HG03521 (cell line): ENCODE measurements around the gene BTBD17.

ENCODE experiments used
- ATAC-seq: cut with Tn5 transposase; IDR thresholded peaks from one replicate; pipeline ENCODE4 v1.9.1; 2021; ENCODE audit warnings: mild to moderate bottlenecking, moderate library complexity; ENCODE audit not compliant: unreplicated experiment

The BTBD17 gene

GRCh38 chr17:74359916-74360315 is 1.8 kb downstream of the BTBD17 start:
- no peak for ATAC-seq

GRCh38 chr17:74358697-74359096 is 3.0 kb downstream of the BTBD17 start:
- no peak for ATAC-seq

GRCh38 chr17:74357466-74357809 is 4.2 kb downstream of the BTBD17 start:
- ATAC-seq, result no peak

DNA sequence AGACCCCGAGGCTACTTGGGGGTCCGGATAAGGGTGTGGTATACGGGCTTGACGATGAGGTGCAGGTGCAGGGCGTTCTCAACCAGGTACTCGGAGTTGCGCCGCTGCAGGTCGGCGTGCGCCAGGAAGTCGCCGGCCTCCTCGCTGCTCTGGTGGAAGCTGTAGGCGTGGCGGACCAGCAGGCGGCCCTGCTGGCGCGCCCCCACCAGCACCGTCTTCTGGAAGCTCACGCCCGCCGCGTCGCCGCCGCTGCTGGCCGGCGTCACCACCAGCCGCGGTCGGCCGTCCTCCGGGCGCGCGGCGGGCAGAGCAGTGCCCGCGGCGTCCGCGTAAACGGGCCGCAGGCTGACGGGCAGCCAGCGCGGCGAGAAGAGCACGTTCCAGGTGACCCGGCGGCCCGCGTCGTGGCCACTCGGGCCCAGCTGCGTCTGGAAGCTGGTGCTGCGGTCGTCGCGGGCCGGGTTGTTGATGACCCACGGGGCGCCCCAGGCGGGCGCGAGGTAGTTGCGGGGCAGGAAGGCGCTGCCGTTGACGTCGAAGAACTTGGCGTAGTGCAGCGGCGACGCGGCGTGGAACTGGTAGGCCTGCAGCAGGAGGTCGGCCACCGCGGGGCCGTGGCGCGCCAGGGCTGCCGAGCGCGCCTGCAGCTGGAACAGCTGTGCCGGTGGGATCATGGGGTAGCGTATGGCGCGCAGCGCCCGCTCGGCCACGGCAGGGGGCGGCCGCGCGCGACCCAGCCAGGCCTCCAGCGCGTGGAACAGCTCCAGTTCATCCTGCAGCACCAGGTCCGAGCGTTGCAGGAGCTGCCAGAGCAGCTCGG is 4.8 kb downstream of the BTBD17 start:
- ATAC-seq, result no peak

DNA sequence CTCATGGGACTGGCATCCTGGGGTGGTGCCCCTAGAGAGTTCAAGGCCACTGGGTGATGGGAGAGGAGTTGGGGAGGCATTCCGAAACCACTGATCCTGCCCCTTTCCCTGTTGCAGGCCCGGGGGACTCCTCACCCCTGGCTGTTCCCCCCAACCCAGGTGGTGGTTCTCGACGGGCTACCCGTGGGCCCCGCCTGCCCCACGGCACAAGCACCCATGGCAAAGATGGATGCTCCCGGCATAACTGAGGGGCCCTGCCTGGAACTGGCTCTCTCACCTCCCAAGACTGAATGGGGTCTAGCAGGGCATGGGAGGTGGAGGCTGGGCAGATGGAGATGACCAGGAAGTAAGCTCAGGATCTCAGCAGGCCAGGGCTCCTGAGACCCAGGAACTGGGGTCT is 6.6 kb downstream of the BTBD17 start:
- ATAC-seq, result no peak

GRCh38 chr17:74354561-74354960 is 7.1 kb downstream of the BTBD17 start:
- no peak for ATAC-seq

- peak; percentile 54 for ATAC-seq
Observed at GRCh38 chr17:74354123-74354522, 7.5 kb downstream of the BTBD17 start.

- no peak for ATAC-seq
Observed at GRCh38 chr17:74353446-74354060, 8.1 kb downstream of the BTBD17 start.

DNA sequence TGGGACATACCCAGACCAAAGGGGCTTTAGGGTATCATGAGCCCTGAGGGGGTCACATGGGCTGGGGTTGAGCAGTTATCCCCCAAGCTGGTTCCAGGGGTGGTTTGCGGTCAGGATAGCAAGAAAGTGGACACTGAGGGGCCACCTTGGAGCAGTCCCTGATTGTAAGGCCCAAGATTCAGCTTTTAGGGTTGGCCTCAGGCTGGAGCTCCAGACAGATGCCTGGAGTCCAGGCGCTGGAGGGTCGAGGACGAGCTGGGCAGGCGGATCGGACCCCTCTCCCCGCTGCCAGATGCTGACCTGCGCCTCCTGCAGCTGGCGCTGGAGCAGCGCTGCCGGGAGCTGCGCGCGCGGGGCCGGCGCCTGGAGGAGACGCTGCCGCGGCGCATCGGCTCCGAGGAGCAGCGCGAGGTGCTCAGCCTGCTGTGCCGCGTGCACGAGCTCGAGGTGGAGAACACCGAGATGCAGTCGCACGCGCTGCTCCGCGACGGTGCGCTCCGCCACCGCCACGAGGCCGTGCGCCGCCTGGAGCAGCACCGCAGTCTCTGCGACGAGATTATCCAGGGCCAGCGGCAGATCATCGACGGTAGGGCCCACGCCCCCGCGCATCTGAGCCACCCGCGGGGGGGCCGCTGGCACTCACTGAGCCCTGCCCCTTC is 10.0 kb downstream of the BTBD17 start:
- no peak for ATAC-seq

GRCh38 chr17:74350486-74350885 is 11.2 kb downstream of the BTBD17 start:
- no peak for ATAC-seq

GRCh38 chr17:74349120-74349519 is 12.5 kb downstream of the BTBD17 start:
- ATAC-seq, result no peak

- no peak for ATAC-seq
Observed at GRCh38 chr17:74347646-74348045, 14.0 kb downstream of the BTBD17 start.

- no peak for ATAC-seq
Observed at GRCh38 chr17:74345433-74346241, 16.0 kb downstream of the BTBD17 start.

DNA sequence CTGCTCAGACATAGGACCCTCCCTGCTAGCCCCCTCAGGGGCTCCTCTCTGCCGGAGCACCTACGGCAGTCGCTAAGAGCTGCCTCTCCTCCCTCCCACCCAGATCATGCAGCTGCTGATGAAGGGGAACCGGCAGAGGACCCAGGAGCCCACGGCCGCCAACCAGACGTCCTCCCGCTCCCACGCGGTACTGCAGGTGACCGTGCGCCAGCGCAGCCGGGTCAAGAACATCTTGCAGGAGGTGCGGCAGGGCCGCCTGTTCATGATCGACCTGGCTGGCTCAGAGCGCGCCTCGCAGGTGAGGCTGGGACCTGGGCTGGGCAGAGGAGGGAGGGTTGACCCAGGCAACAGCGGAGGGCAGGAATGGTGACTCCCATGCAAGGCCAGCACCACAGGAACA is 17.0 kb downstream of the BTBD17 start:
- no peak for ATAC-seq

DNA sequence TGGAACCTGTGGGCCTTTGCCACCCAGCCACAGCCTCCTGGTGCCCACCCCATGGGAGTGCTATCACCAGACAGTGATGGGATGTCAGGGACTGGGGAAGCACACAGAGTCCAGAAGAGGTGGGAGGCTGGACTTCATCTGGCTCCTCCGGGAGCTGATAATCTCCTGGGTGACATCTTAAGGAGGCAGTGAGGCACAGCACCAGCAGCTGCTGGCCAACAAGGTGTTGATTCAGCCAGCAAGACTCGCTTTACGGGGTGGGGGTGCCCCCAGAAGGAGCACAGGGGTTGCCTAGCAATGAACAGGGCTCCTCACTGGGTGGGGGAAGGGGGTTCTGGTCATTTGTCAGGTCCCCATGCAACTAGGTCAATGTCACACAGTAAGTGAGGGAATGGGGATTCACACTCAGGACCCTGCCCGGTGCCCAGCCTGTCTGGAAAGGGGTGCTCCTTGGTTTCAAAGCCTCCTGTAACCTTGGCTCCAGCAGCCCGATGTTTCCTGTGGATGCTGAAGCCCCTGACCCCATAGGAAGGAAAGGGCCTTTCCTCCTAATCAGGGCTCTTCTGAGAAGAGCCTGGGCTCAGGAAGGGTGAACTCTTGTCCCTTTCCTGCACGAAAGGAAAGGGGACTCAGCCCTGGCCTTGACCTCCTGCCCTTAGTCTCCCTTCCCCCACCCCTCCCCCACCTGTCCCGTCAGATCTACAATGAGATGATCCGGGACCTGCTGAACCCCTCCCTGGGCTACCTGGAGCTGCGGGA is 18.0 kb downstream of the BTBD17 start:
- ATAC-seq, result no peak

DNA sequence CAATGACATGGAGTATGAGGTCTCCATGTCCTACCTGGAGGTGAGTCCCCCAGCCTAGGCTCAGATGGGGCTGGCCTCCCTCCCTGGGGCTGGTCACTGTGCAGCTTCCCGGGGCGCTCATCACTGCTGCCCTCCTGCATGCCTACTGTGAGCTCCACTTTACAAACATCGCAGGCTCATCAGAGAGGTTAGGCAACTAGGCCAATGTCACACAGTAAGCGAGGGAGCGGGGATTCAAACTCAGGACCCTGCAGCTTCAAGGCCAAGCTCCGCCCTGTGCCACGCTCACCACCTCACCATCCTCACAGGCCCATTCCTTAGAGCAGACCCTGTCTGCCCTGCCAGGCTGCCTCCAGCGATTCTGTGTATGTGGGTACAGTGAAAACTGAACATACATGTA is 18.5 kb downstream of the BTBD17 start:
- no peak for ATAC-seq

- no peak for ATAC-seq
Observed at GRCh38 chr17:74342224-74342623, 19.4 kb downstream of the BTBD17 start.

DNA sequence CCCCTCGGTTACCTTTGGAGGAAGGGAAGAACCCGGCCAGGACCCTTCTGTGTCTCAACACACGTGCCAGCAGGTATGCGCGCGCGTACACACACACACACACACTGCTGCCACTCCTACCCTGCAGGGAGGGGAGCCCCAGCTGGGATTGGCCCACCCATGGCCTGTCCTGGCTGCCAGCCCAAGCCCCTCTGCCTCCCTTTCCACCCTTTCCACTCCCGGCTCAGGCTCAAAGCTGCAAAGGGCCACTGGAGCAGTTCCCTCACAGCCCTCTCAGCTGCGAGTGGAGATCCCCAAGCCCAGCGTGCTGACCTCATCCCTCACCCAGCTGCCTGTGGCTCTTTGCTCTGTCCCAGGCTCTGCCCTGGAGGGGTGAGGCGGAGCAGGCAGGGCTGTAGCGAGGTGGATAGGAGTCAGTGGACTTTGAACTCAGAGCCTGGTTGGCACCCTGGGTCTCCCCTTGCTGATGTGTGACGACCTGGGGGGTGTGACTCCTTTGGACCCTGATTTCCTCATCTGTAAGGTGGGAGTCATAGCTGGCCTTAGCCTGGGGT is 21.1 kb downstream of the BTBD17 start:
- ATAC-seq, result no peak

DNA sequence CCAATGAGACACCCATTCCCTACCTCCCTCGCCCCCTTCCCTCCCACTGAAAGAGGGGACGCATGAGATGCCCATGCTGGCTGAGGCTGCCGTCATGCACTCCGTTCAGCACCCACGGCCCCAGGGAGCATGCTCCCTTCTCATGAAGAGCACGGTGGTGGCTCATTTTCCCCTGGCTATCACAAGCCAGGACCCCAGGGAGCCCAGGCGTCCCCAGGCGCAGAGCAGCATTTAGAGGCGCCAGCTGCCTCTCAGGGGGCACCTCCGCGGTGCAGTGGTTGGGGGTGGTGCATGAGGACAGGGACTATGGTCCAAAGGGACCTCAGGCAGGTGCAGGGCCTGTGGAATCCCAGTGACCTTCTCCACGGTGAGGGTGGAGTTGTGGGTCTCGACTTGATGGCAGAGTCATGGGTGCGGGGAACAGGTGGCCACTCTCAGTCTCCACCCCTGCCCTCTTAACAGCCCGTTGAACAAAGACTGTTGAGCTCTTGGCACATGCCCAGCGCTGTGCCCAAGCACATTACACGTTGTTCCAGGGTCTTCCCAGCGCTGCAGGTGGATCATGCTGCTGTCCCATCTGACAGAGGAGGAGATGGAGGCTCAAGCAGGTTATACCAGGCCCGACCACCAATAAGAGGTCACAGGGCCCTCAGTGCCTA is 22.0 kb downstream of the BTBD17 start:
- ATAC-seq, result no peak
